Measurements from ENCODE around the gene AOPEP.

DNA sequence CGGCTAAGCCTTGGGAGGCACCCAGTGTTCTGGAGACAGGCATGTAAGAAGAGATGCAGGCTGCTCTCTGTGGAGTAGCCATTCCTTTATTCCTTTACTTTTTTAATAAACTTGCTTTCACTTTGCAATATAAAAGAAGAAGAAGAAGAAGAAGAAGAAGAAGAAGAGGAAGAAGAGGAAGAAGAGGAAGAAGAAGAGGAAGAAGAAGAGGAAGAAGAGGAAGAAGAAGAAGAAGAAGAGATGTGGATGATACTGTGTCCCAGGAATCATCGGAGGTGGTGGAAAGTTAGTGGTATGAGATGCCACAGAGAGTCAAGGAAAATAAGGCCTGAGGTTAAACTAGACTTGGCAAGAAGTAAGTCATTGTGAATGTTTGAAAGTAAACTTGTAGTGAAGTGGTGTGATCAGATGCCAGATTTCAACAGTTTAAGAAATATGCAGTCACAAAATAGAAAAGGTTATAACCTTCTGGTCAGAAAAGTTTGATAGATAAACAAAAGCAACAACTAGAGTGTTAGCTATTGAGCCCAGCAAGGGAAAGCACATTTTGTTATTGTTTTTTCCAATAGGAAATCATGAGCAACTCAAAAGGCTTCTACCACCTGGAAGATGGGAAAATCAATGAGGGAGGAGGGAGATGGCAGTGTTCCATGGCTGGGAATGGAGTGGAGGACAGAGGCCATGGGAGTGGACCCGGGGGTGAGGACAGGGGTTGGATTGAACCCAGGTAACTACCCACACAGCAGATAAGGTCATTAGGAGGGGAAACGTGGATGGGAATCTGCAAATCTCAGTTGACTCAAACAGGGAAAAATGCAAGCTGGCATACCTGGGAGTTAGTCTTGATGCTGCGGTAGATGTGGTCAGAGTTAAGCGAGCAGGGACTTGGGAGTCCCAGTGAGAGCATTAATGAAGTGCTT, 16.8 kb downstream of the AOPEP start:
- TF ChIP-seq, protein P1, sequence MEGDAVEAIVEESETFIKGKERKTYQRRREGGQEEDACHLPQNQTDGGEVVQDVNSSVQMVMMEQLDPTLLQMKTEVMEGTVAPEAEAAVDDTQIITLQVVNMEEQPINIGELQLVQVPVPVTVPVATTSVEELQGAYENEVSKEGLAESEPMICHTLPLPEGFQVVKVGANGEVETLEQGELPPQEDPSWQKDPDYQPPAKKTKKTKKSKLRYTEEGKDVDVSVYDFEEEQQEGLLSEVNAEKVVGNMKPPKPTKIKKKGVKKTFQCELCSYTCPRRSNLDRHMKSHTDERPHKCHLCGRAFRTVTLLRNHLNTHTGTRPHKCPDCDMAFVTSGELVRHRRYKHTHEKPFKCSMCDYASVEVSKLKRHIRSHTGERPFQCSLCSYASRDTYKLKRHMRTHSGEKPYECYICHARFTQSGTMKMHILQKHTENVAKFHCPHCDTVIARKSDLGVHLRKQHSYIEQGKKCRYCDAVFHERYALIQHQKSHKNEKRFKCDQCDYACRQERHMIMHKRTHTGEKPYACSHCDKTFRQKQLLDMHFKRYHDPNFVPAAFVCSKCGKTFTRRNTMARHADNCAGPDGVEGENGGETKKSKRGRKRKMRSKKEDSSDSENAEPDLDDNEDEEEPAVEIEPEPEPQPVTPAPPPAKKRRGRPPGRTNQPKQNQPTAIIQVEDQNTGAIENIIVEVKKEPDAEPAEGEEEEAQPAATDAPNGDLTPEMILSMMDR (conservative IDR thresholded peaks at IDR 0.05), result no peak
- TF ChIP-seq ZFX (IDR thresholded peaks at IDR 0.05), result no peak
